Activated CD4-positive, alpha-beta T cell treated with anti-CD3 and anti-CD28 coated beads, Interleukin-2, amount 50 U/mL, for 16 hours (primary cell): ENCODE data around the gene GPC5.
"Not testable (repeated sequence)": the region's sequence is repeated elsewhere in the genome, so short reads cannot be mapped to it uniquely, and the experiment has no call there.

Experiments used
- DNase-seq: peaks from one replicate; pipeline ENCODE4 v3.0.0-alpha.2; 2020

GPC5 gene

GRCh38 chr13:92218615-92219014 lies 820.2 kb downstream of the GPC5 start:
- no peak for DNase-seq

- DNase-seq = no peak
Measured at GRCh38 chr13:92221916-92222315, 823.5 kb downstream of the GPC5 start.

- no peak for DNase-seq
Measured at GRCh38 chr13:92224052-92224821, 825.8 kb downstream of the GPC5 start.

- no peak for DNase-seq
Measured at GRCh38 chr13:92224825-92225224, 826.4 kb downstream of the GPC5 start.

- DNase-seq = no peak
Measured at GRCh38 chr13:92225861-92226260, 827.4 kb downstream of the GPC5 start.

- no peak for DNase-seq
Measured at GRCh38 chr13:92232871-92233270, 834.5 kb downstream of the GPC5 start.

GRCh38 chr13:92251671-92252210 lies 853.3 kb downstream of the GPC5 start:
- no peak for DNase-seq

- DNase-seq = no peak
Measured at GRCh38 chr13:92255526-92255925, 857.1 kb downstream of the GPC5 start.

GRCh38 chr13:92256211-92256610 lies 857.8 kb downstream of the GPC5 start:
- DNase-seq = no peak

- DNase-seq = no peak
Measured at GRCh38 chr13:92259046-92259445, 860.6 kb downstream of the GPC5 start.

- DNase-seq = no peak
Measured at GRCh38 chr13:92259523-92259922, 861.1 kb downstream of the GPC5 start.

GRCh38 chr13:92260363-92260762 lies 861.9 kb downstream of the GPC5 start:
- DNase-seq = no peak

GRCh38 chr13:92262100-92262788 lies 863.8 kb downstream of the GPC5 start:
- DNase-seq = no peak

- DNase-seq = no peak
Measured at GRCh38 chr13:92265408-92265807, 867.0 kb downstream of the GPC5 start.

GRCh38 chr13:92270990-92271389 lies 872.6 kb downstream of the GPC5 start:
- no peak for DNase-seq

- DNase-seq = no peak
Measured at GRCh38 chr13:92272177-92272576, 873.8 kb downstream of the GPC5 start.

GRCh38 chr13:92280986-92281385 lies 882.6 kb downstream of the GPC5 start:
- DNase-seq = not testable (repeated sequence)

GRCh38 chr13:92290718-92291307 lies 892.4 kb downstream of the GPC5 start:
- DNase-seq = not testable (repeated sequence)

GRCh38 chr13:92294533-92294932 lies 896.1 kb downstream of the GPC5 start:
- not testable (repeated sequence) for DNase-seq

- not testable (repeated sequence) for DNase-seq
Measured at GRCh38 chr13:92296154-92296671, 897.8 kb downstream of the GPC5 start.

GRCh38 chr13:92297971-92298942 lies 899.8 kb downstream of the GPC5 start:
- DNase-seq = no peak

- no peak for DNase-seq
Measured at GRCh38 chr13:92300651-92301050, 902.2 kb downstream of the GPC5 start.
